ENCODE data around the gene FAM184A. TPM values are rescaled to one million over a fixed set of nuclear protein-coding genes. Genes with fewer than 3 reads are reported as not detected.

FAM184A gene
- total and polyA plus RNA-seq, 2 of the 8 experiments (the other 6 are each of a cell fraction or from before 2014, with no cell fraction given) = 6.3 to 11.3 TPM

GRCh38 chr6:118931436-118931835 lies 147.0 kb downstream of the FAM184A start (continued):
- no peak for TF ChIP-seq BCL11A (IDR thresholded peaks at IDR 0.05; ENCODE audit: low read depth in 2 of 2, low read length in 2 of 2)
- TF ChIP-seq USF2 (IDR thresholded peaks at IDR 0.05; ENCODE audit: low read length) = no peak
- no peak for TF ChIP-seq SIRT6 (IDR thresholded peaks at IDR 0.05; ENCODE audit: low read length)
- TF ChIP-seq JUN (IDR thresholded peaks at IDR 0.05; ENCODE audit: low read depth, low read length) = no peak
